ENCODE measurements around the gene CYB5R2.

CYB5R2 gene

GRCh38 chr11:7636350-7636749 lies 37.0 kb downstream of the CYB5R2 start:
- DNase-seq: no peak

DNA sequence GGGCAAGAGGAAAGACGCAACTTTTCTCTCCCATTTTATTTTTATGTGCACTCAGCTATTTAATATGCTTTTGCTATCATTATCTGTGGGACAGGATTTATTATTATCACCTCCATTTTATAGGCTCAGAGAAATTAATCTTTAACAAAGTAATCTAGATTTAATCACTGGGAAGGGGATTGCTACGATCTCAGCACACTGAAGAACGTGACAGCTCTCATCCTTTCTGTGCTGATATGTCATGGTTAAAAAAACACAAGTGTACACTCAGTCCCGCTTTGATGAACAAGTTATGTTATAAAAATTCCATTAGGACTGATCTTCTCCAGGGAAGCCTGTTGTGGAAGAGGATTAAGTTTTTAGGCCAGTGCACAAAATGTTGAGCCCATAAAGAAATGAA lies 37.6 kb downstream of the CYB5R2 start:
- DNase-seq: no peak

- no peak for DNase-seq
Observed at GRCh38 chr11:7635137-7635536, 38.2 kb downstream of the CYB5R2 start.

DNA sequence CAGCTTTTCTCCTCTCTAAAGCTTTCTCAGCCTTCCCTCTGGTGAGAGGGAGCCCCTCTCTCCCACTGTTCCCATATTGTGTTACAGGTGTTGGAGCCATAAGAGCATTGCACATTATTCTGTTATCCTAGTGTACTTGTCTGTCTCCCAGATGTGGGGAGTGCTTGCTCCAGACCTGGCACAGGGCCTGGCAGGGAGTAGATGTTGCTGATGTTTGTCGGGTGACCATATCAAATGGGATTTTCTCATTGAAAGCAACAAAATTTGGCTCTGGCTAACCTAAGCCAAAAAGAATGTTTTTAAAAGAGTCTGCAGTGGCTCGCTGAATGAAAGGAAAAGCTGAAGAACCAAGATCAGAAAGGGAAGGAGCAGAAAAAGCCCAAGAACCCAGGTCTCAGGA lies 41.1 kb downstream of the CYB5R2 start:
- no peak for DNase-seq

GRCh38 chr11:7630002-7630401 lies 43.3 kb downstream of the CYB5R2 start:
- no peak for DNase-seq

DNA sequence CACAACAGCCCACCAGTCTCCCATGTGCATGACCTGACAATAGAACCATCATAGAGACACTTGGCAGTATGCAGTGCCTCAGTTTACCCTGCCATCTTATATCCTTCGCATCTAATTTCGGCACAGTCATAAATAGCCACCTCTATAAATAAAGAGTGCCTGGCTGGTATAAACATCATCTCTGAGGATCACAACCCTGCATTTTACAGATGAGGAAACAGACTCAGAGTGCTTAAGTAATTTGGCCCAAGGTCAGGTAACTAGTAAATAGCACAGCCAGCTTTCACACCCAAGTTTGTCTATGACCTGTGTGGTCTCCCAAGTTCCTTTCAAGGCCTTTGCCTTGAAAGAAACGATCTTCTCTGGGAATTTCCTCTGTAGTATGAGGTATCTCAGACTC lies 44.6 kb downstream of the CYB5R2 start:
- no peak for DNase-seq

DNA sequence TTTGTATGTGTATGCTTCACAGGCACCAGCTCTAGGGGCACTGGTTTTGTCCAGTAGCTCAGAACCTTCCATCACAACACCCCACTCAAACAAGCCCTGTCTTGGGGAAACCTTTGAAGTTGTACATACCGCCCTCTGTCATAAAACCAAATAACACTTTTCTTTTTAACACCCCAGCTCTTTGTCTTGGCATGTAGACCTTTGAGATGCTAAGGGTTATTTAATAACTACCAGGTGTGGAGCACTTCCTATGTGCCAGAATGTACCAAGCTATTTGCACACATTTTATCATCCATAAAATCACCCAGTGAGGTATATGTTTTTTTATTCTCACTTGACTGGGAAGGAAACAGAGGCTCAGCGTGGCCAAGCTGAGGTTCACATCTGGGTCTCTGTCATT lies 50.6 kb downstream of the CYB5R2 start:
- no peak for DNase-seq

DNA sequence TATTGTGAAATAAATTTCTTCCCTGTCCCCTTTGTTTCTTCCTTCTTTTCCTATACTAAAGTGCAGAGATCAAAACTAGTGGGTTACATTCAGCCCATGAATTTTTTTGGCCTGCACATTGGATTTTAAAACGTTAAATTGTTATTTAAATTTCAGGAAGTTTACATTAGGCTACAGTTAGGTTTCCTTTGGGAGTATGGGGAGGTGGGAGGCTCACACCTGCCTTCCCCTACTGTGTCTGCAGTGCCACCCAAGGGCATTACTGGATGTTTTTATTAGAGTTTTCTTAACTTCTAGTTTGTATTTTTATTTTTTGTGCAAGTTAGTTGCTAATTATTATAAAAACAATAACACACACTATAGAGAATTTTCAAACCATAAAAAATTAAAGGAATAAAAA lies 51.7 kb downstream of the CYB5R2 start:
- no peak for DNase-seq

GRCh38 chr11:7621090-7621489 lies 52.2 kb downstream of the CYB5R2 start:
- no peak for DNase-seq

- DNase-seq: no peak
Observed at GRCh38 chr11:7619322-7619721, 54.0 kb downstream of the CYB5R2 start.

GRCh38 chr11:7617032-7617431 lies 56.3 kb downstream of the CYB5R2 start:
- DNase-seq: no peak

Data from NCI-H1092 (cell line).